Stimulated activated CD4-positive, alpha-beta T cell treated with anti-CD3 and anti-CD28 coated beads, Interleukin-1b, Interleukin-23, amount 100 ng/mL, for 24 hours (primary cell): ENCODE results near the gene INHBB.

Experiments
- DNase-seq, 4 experiments: peaks; one replicate each; pipeline ENCODE4 v3.0.0-alpha.2; 2020; ENCODE audit warnings: low read depth in 4 of 4, low spot score in 1 of 4

INHBB gene

GRCh38 chr2:120354935-120355779 lies 9.2 kb downstream of the INHBB start:
- no peak for DNase-seq

- no peak for DNase-seq
Observed at GRCh38 chr2:120355780-120356266, 9.9 kb downstream of the INHBB start.

GRCh38 chr2:120357768-120358167 lies 11.8 kb downstream of the INHBB start:
- no peak for DNase-seq

GRCh38 chr2:120358734-120359465 lies 13.0 kb downstream of the INHBB start:
- no peak for DNase-seq

- no peak for DNase-seq
Observed at GRCh38 chr2:120360307-120360855, 14.4 kb downstream of the INHBB start.

- no peak for DNase-seq
Observed at GRCh38 chr2:120362926-120363325, 17.0 kb downstream of the INHBB start.

GRCh38 chr2:120365236-120365793 lies 19.4 kb downstream of the INHBB start:
- DNase-seq = no peak

- no peak for DNase-seq
Observed at GRCh38 chr2:120366698-120367097, 20.8 kb downstream of the INHBB start.

GRCh38 chr2:120367221-120367620 lies 21.3 kb downstream of the INHBB start:
- no peak for DNase-seq

- DNase-seq = no peak
Observed at GRCh38 chr2:120367649-120368048, 21.7 kb downstream of the INHBB start.

GRCh38 chr2:120368086-120368485 lies 22.1 kb downstream of the INHBB start:
- DNase-seq = no peak

GRCh38 chr2:120369250-120369649 lies 23.3 kb downstream of the INHBB start:
- DNase-seq = no peak

GRCh38 chr2:120371969-120372625 lies 26.2 kb downstream of the INHBB start:
- no peak for DNase-seq

GRCh38 chr2:120372816-120373215 lies 26.9 kb downstream of the INHBB start:
- DNase-seq = no peak

- DNase-seq = no peak
Observed at GRCh38 chr2:120373424-120373823, 27.5 kb downstream of the INHBB start.

GRCh38 chr2:120374821-120375220 lies 28.9 kb downstream of the INHBB start:
- DNase-seq = no peak

GRCh38 chr2:120375251-120376020 lies 29.5 kb downstream of the INHBB start:
- no peak for DNase-seq

- no peak for DNase-seq
Observed at GRCh38 chr2:120376101-120376500, 30.2 kb downstream of the INHBB start.

GRCh38 chr2:120376679-120377640 lies 31.0 kb downstream of the INHBB start:
- no peak for DNase-seq
